ENCODE results near the gene RAB27A.

Gene RAB27A

GRCh38 chr15:55220606-55221005, 69.0 kb downstream of the RAB27A start:
- DNase-seq (ENCODE audit: low read depth): no peak
- TF ChIP-seq CTCF (IDR thresholded peaks at IDR 0.05; ENCODE audit: low read depth, low read length): no peak
- H3K4me3 ChIP-seq (ENCODE audit: low read depth, low read length): peak overlapping the region; percentile 30

DNA sequence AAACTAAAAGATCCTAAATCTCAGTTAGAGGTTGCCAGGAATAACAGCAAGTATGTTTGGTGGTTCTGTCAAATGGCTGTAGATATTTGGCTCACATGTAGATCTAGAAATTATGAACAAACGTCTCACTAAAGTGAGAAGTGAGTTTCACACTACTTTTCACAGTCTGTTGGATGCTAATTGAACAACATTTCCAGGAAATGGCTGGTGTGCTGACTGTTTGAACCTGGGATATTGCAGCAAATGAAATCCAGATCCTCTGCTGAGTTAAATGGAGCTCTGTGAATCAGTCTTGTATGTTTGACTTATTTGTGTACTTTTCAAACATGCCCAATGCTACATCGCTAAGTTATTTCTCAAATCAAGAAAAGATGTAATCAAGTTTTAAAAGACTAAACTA, 71.6 kb downstream of the RAB27A start:
- no peak overlapping the region for H3K4me3 ChIP-seq (ENCODE audit: low read depth, low read length)
- TF ChIP-seq MAX (IDR thresholded peaks at IDR 0.05; ENCODE audit: low read depth, low read length) (no peak), POLR2A (IDR thresholded peaks at IDR 0.05; ENCODE audit: extremely low read depth, insufficient read length) (no peak), MYC (IDR thresholded peaks at IDR 0.05; ENCODE audit: low read depth, low read length) (no peak)
- no peak for DNase-seq (ENCODE audit: low read depth)

DNA sequence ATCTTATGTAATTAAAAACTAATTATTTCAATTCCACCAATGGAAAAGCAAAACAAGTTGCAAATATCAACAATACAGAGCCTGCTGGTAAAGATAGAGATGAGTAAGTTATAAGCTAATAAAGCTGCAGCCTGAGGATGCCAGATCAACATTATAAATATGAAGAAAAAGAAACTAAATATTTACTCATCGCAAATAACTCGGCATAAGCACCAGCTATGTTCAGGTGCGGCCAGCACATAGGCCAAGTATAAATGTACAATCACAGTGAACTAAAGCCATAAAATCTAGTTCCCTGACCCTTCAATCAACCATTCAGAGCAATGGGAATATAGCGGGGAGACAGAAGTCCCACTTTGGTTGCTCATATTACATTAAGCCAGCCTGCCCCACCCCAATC, 85.1 kb downstream of the RAB27A start:
- no peak overlapping the region for H3K4me3 ChIP-seq (ENCODE audit: low read depth, low read length)
- no peak for DNase-seq (ENCODE audit: low read depth)
- TF ChIP-seq MYC (IDR thresholded peaks at IDR 0.05; ENCODE audit: low read depth, low read length) (no peak), POLR2A (IDR thresholded peaks at IDR 0.05; ENCODE audit: extremely low read depth, insufficient read length) (no peak), CTCF (IDR thresholded peaks at IDR 0.05; ENCODE audit: low read depth, low read length) (no peak), MAX (IDR thresholded peaks at IDR 0.05; ENCODE audit: low read depth, low read length) (no peak)

GRCh38 chr15:55202206-55202605, 87.4 kb downstream of the RAB27A start:
- no peak for TF ChIP-seq MYC (IDR thresholded peaks at IDR 0.05; ENCODE audit: low read depth, low read length)
- no peak for TF ChIP-seq CTCF (IDR thresholded peaks at IDR 0.05; ENCODE audit: low read depth, low read length)
- TF ChIP-seq MAX (IDR thresholded peaks at IDR 0.05; ENCODE audit: low read depth, low read length): no peak
- no peak for TF ChIP-seq POLR2A (IDR thresholded peaks at IDR 0.05; ENCODE audit: extremely low read depth, insufficient read length)
- H3K4me3 ChIP-seq (ENCODE audit: low read depth, low read length): no peak overlapping the region
- DNase-seq (ENCODE audit: low read depth): no peak

DNA sequence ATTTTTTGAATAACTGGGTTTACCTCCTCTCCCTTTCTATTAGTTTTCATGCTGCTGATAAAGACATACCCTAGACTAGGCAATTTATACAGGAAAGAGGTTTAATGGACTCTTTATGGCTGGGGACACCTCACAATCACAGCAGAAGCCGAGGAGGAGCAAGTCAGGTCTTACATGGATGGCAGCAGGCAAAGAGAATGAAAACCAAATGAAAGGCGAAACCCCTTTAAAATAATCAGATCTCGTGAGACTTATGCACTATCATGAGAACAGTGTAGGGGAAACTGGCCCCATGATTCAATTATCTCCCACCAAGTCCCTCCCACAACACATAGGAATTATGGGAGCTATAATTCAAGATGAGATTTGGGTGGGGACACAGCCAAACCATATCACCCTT, 90.9 kb downstream of the RAB27A start:
- no peak for DNase-seq (ENCODE audit: low read depth)
- TF ChIP-seq CTCF (IDR thresholded peaks at IDR 0.05; ENCODE audit: low read depth, low read length): no peak
- TF ChIP-seq MAX (IDR thresholded peaks at IDR 0.05; ENCODE audit: low read depth, low read length): no peak
- TF ChIP-seq MYC (IDR thresholded peaks at IDR 0.05; ENCODE audit: low read depth, low read length): no peak
- TF ChIP-seq POLR2A (IDR thresholded peaks at IDR 0.05; ENCODE audit: extremely low read depth, insufficient read length): no peak
- no peak overlapping the region for H3K4me3 ChIP-seq (ENCODE audit: low read depth, low read length)

- peak overlapping the region; percentile 78 for H3K4me3 ChIP-seq (ENCODE audit: low read depth, low read length)
- TF ChIP-seq MYC (IDR thresholded peaks at IDR 0.05; ENCODE audit: low read depth, low read length): no peak
- no peak for TF ChIP-seq CTCF (IDR thresholded peaks at IDR 0.05; ENCODE audit: low read depth, low read length)
- TF ChIP-seq POLR2A (IDR thresholded peaks at IDR 0.05; ENCODE audit: extremely low read depth, insufficient read length): no peak
- TF ChIP-seq MAX (IDR thresholded peaks at IDR 0.05; ENCODE audit: low read depth, low read length): no peak
Measured at GRCh38 chr15:55197719-55198118, 91.9 kb downstream of the RAB27A start.

More at GRCh38 chr15:55197719-55198118, 91.9 kb downstream of the RAB27A start:
- DNase-seq (ENCODE audit: low read depth): no peak
